Upper lobe of right lung (tissue), 1 donor: Measurements from ENCODE around the gene MPV17L. TPM values are rescaled to one million over a fixed set of nuclear protein-coding genes. Genes with fewer than 3 reads are reported as not detected.

ENCODE experiments used
- ATAC-seq: fragments of 200-7000 bp; cut with Tn5 transposase; one replicate; pipeline ENCODE4 v1.9.1; 2020; ENCODE audit warnings: mild to moderate bottlenecking, moderate library complexity
- DNase-seq: peaks from one replicate; pipeline ENCODE4 v3.0.0-alpha.2; 2020
- H3K27ac ChIP-seq: fragments of 200-600 bp; one replicate; pipeline ENCODE4 v1.8.0; 2022
- H3K27me3 ChIP-seq: fragments of 200-600 bp; one replicate; pipeline ENCODE4 v1.8.0; 2022; ENCODE audit warnings: mild to moderate bottlenecking
- H3K36me3 ChIP-seq: fragments of 200-600 bp; one replicate; pipeline ENCODE4 v1.8.0; 2022
- H3K4me1 ChIP-seq: fragments of 200-600 bp; one replicate; pipeline ENCODE4 v1.8.0; 2022
- H3K4me3 ChIP-seq: fragments of 200-600 bp; one replicate; pipeline ENCODE4 v1.8.0; 2022; ENCODE audit warnings: mild to moderate bottlenecking
- H3K9me3 ChIP-seq: fragments of 200-600 bp; one replicate; pipeline ENCODE4 v1.8.0; 2022
- CTCF ChIP-seq: fragments of 200-600 bp; IDR thresholded peaks from one replicate; pipeline ENCODE4 v1.8.0; 2022; ENCODE audit warnings: antibody characterized with exemption
- intact Hi-C: fragments of 100-400 bp; cut with DNase I; formaldehyde crosslinking; loops from one replicate; pipeline ENCODE4 v1.11.0; 2022
- total RNA-seq: library from RNA; stranded (reverse); fragmentation: NEBNext Ultra II Directional; extraction: Animal tissue kit (Norgen Biotek cat#: 25700); gene quantifications from one replicate; pipeline ENCODE4 v1.2.1, GENCODE V29; 2021
- donor health status: DM: no; HTN: yes; CAD: no; lungs with severe emphysema.

The MPV17L gene
- total RNA-seq, 1 donor from 2014 or later: 1.6 TPM

- intact Hi-C loops: no loop called here
- Histone ChIP-seq H3K27ac (no peak overlapping the region), H3K4me3 (no peak overlapping the region), H3K27me3 (no peaks in the 10 kb centered on the region), H3K4me1 (no peaks in the 10 kb centered on the region), H3K9me3 (no peaks in the 10 kb centered on the region), H3K36me3 (no peaks in the 10 kb centered on the region)
- ATAC-seq (no peak), DNase-seq (no peak)
- TF ChIP-seq CTCF: no peak
Measured at GRCh38 chr16:15443753-15444152, 48.2 kb downstream of the MPV17L start.

- Histone ChIP-seq H3K27ac (no peak overlapping the region), H3K27me3 (no peaks in the 10 kb centered on the region), H3K4me3 (no peak overlapping the region), H3K9me3 (no peaks in the 10 kb centered on the region), H3K4me1 (no peaks in the 10 kb centered on the region), H3K36me3 (no peaks in the 10 kb centered on the region)
- intact Hi-C loops: no loop called here
- DNase-seq: no peak
- no peak for ATAC-seq
- TF ChIP-seq CTCF: no peak
Measured at GRCh38 chr16:15444264-15444663, 48.7 kb downstream of the MPV17L start.

- no peaks in the 10 kb centered on the region for H3K9me3 ChIP-seq
- H3K27me3 ChIP-seq: no peaks in the 10 kb centered on the region
- no peaks in the 10 kb centered on the region for H3K4me1 ChIP-seq
- TF ChIP-seq CTCF: no peak
- ATAC-seq (no peak), DNase-seq (no peak)
- H3K4me3 ChIP-seq: no peak overlapping the region
- no peaks in the 10 kb centered on the region for H3K36me3 ChIP-seq
- intact Hi-C loops: no loop called here
- no peak overlapping the region for H3K27ac ChIP-seq
Measured at GRCh38 chr16:15445450-15445849, 49.9 kb downstream of the MPV17L start.

GRCh38 chr16:15446901-15447300 is 51.3 kb downstream of the MPV17L start:
- no peak overlapping the region for H3K27ac ChIP-seq
- peaks cover 4% of the 10 kb centered on the region for H3K4me1 ChIP-seq
- no peaks in the 10 kb centered on the region for H3K36me3 ChIP-seq
- DNase-seq: no peak
- no peak for TF ChIP-seq CTCF
- intact Hi-C loops: no loop called here
- no peaks in the 10 kb centered on the region for H3K27me3 ChIP-seq
- no peak for ATAC-seq
- H3K4me3 ChIP-seq: no peak overlapping the region
- no peaks in the 10 kb centered on the region for H3K9me3 ChIP-seq

- no peak for ATAC-seq
- Histone ChIP-seq H3K4me3 (no peak overlapping the region), H3K27ac (no peak overlapping the region), H3K4me1 (peaks cover 4% of the 10 kb centered on the region), H3K9me3 (no peaks in the 10 kb centered on the region), H3K36me3 (no peaks in the 10 kb centered on the region), H3K27me3 (no peaks in the 10 kb centered on the region)
- intact Hi-C loops: no loop called here
- no peak for TF ChIP-seq CTCF
- no peak for DNase-seq
Measured at GRCh38 chr16:15450624-15451023, 55.1 kb downstream of the MPV17L start.

GRCh38 chr16:15451098-15451731 is 55.7 kb downstream of the MPV17L start:
- Histone ChIP-seq H3K36me3 (no peaks in the 10 kb centered on the region), H3K4me3 (no peak overlapping the region), H3K4me1 (peaks cover 4% of the 10 kb centered on the region), H3K9me3 (no peaks in the 10 kb centered on the region), H3K27me3 (no peaks in the 10 kb centered on the region), H3K27ac (no peak overlapping the region)
- intact Hi-C loops: no loop called here
- TF ChIP-seq CTCF: no peak
- ATAC-seq (no peak), DNase-seq (no peak)
